HepG2 (cell line): ENCODE data around the gene SOAT2. TPM values are rescaled to one million over a fixed set of nuclear protein-coding genes. Genes with fewer than 3 reads are reported as not detected.

Experiments used
- ARHGAP35 ChIP-seq: sonication (generic); formaldehyde crosslinking; IDR thresholded peaks from 2 replicates; pipeline ENCODE4 v1.9.0; 2022; ENCODE audit warnings: mild to moderate bottlenecking, inconsistent platforms, moderate library complexity, missing genetic modification reagents, borderline replicate concordance
- BCL6 ChIP-seq: IDR thresholded peaks from 2 replicates; pipeline ENCODE4 v1.6.1; 2016; ENCODE audit warnings: missing genetic modification reagents, missing compliant biosample characterization
- EZH2 ChIP-seq: conservative IDR thresholded peaks from 2 replicates; pipeline ENCODE4 v1.6.1; 2012; ENCODE audit warnings: mild to moderate bottlenecking, low read depth, low read length, moderate library complexity
- GMEB1 ChIP-seq: sonication (generic); formaldehyde crosslinking; IDR thresholded peaks from 2 replicates; pipeline ENCODE4 v1.5.1; 2020; ENCODE audit warnings: missing genetic modification reagents, mild to moderate bottlenecking, borderline replicate concordance
- MEIS1 ChIP-seq: sonication (generic); formaldehyde crosslinking; IDR thresholded peaks from 2 replicates; pipeline ENCODE4 v1.9.0; 2021; ENCODE audit warnings: mild to moderate bottlenecking, missing genetic modification reagents, moderate library complexity, borderline replicate concordance
- MXD1 ChIP-seq: sonication (generic); formaldehyde crosslinking; IDR thresholded peaks from 2 replicates; pipeline ENCODE4 v1.4.0; 2020; ENCODE audit warnings: mild to moderate bottlenecking, missing genetic modification reagents
- PRMT3 ChIP-seq: sonication (generic); formaldehyde crosslinking; IDR thresholded peaks from 2 replicates; pipeline ENCODE4 v1.8.1; 2022; ENCODE audit warnings: low read depth, mild to moderate bottlenecking, moderate library complexity, missing genetic modification reagents, borderline replicate concordance
- RNF219 ChIP-seq: sonication (generic); formaldehyde crosslinking; IDR thresholded peaks from 2 replicates; pipeline ENCODE4 v1.5.0; 2020; ENCODE audit warnings: mild to moderate bottlenecking, missing genetic modification reagents
- TOE1 ChIP-seq: sonication (generic); formaldehyde crosslinking; IDR thresholded peaks from 2 replicates; pipeline ENCODE4 v1.4.0; 2020; ENCODE audit warnings: mild to moderate bottlenecking, missing genetic modification reagents
- ZBTB3 ChIP-seq: sonication (generic); formaldehyde crosslinking; IDR thresholded peaks from 2 replicates; pipeline ENCODE4 v1.4.0; 2020; ENCODE audit warnings: low read depth, mild to moderate bottlenecking, moderate library complexity, missing genetic modification reagents, borderline replicate concordance
- ZFP62 ChIP-seq: sonication (generic); formaldehyde crosslinking; IDR thresholded peaks from 2 replicates; pipeline ENCODE4 v1.4.0; 2020; ENCODE audit warnings: missing genetic modification reagents
- ZNF260 ChIP-seq: sonication (generic); formaldehyde crosslinking; IDR thresholded peaks from 2 replicates; pipeline ENCODE4 v1.4.0; 2020; ENCODE audit warnings: missing genetic modification reagents, low read depth, mild to moderate bottlenecking, borderline replicate concordance
- ZNF672 ChIP-seq: sonication (generic); formaldehyde crosslinking; IDR thresholded peaks from 2 replicates; pipeline ENCODE4 v1.8.1; 2022; ENCODE audit warnings: missing genetic modification reagents
- ZNF761 ChIP-seq: sonication (generic); formaldehyde crosslinking; conservative IDR thresholded peaks from 2 replicates; pipeline ENCODE4 v1.4.0; 2020; ENCODE audit warnings: mild to moderate bottlenecking, missing genetic modification reagents
- ZNF816 ChIP-seq: sonication (generic); formaldehyde crosslinking; IDR thresholded peaks from 2 replicates; pipeline ENCODE4 v1.8.0; 2022; ENCODE audit warnings: missing genetic modification reagents, mild to moderate bottlenecking, borderline replicate concordance
- ZSCAN25 ChIP-seq: sonication (generic); formaldehyde crosslinking; IDR thresholded peaks from 2 replicates; pipeline ENCODE4 v1.8.0; 2022; ENCODE audit warnings: mild to moderate bottlenecking, missing genetic modification reagents
- polyA plus RNA-seq, 8 experiments: library from polyadenylated mRNA; depleted of rRNA in 3 of 8; stranded (reverse) in 7 of 8; unstranded in 1 of 8; fragments of >200 nt; fragmentation: Illumina TruSeq in 4 of 8; extraction: Trizol in 4 of 8; gene quantifications; 2 replicates each; pipeline versions ENCODE4 v1.2.1 to v1.2.3, GENCODE V29; 2011 to 2016; ENCODE audit warnings: low read depth in 4 of 8, missing spikeins in 1 of 8, mixed read lengths in 1 of 8; ENCODE audit not compliant: insufficient read depth in 1 of 8
- total RNA-seq, 5 experiments: library from RNA; depleted of rRNA; stranded (reverse); fragments of >200 nt; fragmentation: Illumina TruSeq; extraction: Trizol; gene quantifications; 2 replicates each; pipeline ENCODE4 v1.2.3, GENCODE V29; 2016; ENCODE audit warnings: low read depth in 1 of 5
- TF ChIP-seq, protein P1 (sequence below): sonication (generic); formaldehyde crosslinking; IDR thresholded peaks from 2 replicates; pipeline ENCODE4 v1.4.0; 2020; ENCODE audit warnings: missing genetic modification reagents
- TF ChIP-seq, protein P2 (sequence below): sonication (generic); formaldehyde crosslinking; IDR thresholded peaks from 2 replicates; pipeline ENCODE4 v1.5.0; 2020; ENCODE audit warnings: mild to moderate bottlenecking, missing genetic modification reagents, borderline replicate concordance

SOAT2 gene
- total and polyA plus RNA-seq, 2 of the 13 experiments (the other 11 are each of a cell fraction or from before 2014, with no cell fraction given), result 14.9 to 108 TPM

- TF ChIP-seq GMEB1 (no peak), ZNF816 (CRISPR knock-in tag) (no peak), ZBTB3 (CRISPR knock-in tag) (no peak), MXD1 (CRISPR knock-in tag) (no peak), BCL6 (peak; percentile 89), ZNF672 (no peak), PRMT3 (CRISPR knock-in tag) (no peak), TOE1 (no peak), ZNF761 (CRISPR knock-in tag) (no peak), MEIS1 (CRISPR knock-in tag) (no peak), ZNF260 (CRISPR knock-in tag) (no peak), ZFP62 (no peak), RNF219 (CRISPR knock-in tag) (no peak), EZH2 (no peak), ARHGAP35 (no peak), ZSCAN25 (no peak)
- TF ChIP-seq, protein P1, sequence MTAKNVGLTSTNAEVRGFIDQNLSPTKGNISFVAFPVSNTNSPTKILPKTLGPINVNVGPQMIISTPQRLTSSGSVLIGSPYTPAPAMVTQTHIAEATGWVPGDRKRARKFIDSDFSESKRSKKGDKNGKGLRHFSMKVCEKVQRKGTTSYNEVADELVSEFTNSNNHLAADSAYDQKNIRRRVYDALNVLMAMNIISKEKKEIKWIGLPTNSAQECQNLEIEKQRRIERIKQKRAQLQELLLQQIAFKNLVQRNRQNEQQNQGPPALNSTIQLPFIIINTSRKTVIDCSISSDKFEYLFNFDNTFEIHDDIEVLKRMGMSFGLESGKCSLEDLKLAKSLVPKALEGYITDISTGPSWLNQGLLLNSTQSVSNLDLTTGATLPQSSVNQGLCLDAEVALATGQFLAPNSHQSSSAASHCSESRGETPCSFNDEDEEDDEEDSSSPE (CRISPR knock-in tag), result no peak
- TF ChIP-seq, protein P2, sequence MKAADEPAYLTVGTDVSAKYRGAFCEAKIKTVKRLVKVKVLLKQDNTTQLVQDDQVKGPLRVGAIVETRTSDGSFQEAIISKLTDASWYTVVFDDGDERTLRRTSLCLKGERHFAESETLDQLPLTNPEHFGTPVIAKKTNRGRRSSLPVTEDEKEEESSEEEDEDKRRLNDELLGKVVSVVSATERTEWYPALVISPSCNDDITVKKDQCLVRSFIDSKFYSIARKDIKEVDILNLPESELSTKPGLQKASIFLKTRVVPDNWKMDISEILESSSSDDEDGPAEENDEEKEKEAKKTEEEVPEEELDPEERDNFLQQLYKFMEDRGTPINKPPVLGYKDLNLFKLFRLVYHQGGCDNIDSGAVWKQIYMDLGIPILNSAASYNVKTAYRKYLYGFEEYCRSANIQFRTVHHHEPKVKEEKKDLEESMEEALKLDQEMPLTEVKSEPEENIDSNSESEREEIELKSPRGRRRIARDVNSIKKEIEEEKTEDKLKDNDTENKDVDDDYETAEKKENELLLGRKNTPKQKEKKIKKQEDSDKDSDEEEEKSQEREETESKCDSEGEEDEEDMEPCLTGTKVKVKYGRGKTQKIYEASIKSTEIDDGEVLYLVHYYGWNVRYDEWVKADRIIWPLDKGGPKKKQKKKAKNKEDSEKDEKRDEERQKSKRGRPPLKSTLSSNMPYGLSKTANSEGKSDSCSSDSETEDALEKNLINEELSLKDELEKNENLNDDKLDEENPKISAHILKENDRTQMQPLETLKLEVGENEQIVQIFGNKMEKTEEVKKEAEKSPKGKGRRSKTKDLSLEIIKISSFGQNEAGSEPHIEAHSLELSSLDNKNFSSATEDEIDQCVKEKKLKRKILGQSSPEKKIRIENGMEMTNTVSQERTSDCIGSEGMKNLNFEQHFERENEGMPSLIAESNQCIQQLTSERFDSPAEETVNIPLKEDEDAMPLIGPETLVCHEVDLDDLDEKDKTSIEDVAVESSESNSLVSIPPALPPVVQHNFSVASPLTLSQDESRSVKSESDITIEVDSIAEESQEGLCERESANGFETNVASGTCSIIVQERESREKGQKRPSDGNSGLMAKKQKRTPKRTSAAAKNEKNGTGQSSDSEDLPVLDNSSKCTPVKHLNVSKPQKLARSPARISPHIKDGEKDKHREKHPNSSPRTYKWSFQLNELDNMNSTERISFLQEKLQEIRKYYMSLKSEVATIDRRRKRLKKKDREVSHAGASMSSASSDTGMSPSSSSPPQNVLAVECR (CRISPR knock-in tag), result peak; percentile 33; the same call in 1 of the 2 replicates
Measured at GRCh38 chr12:53145383-53146260, 42.3 kb downstream of the SOAT2 start (continued).
